22Rv1 (cell line): ENCODE results near the gene PACRG.

Experiments
- H3K27ac ChIP-seq: fragments of 450-650 bp; 2 replicates; pipeline ENCODE4 v1.5.1; 2017
- ZFX ChIP-seq: fragments of 450-650 bp; IDR thresholded peaks from 2 replicates; pipeline ENCODE4 v1.6.1; 2017; ENCODE audit warnings: antibody characterized with exemption, borderline replicate concordance
- TF ChIP-seq, protein P1 (sequence below): fragments of 450-650 bp; IDR thresholded peaks from 2 replicates; pipeline ENCODE4 v1.5.1; 2017; ENCODE audit warnings: mild to moderate bottlenecking

The PACRG gene

DNA sequence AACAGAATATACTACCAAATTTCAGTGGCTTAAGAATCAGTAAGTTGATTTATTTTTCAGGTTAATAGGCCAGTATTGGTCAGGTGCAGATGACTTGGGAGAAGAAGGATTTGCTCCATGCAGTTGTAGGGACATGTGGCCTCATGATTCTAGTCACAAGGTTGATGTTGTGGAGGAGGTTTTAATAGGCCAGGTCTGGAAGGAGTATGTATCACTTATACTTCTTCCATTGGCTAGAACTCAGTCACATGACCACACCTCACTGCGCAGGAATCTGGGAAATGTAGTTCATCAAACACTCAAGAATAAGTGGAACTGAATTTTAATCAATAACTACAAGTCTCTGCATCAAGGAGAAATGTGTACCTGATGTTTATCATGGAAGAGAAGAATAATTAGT is 405.2 kb downstream of the PACRG start:
- no peak overlapping the region for H3K27ac ChIP-seq
- TF ChIP-seq ZFX = no peak
- TF ChIP-seq, protein P1, sequence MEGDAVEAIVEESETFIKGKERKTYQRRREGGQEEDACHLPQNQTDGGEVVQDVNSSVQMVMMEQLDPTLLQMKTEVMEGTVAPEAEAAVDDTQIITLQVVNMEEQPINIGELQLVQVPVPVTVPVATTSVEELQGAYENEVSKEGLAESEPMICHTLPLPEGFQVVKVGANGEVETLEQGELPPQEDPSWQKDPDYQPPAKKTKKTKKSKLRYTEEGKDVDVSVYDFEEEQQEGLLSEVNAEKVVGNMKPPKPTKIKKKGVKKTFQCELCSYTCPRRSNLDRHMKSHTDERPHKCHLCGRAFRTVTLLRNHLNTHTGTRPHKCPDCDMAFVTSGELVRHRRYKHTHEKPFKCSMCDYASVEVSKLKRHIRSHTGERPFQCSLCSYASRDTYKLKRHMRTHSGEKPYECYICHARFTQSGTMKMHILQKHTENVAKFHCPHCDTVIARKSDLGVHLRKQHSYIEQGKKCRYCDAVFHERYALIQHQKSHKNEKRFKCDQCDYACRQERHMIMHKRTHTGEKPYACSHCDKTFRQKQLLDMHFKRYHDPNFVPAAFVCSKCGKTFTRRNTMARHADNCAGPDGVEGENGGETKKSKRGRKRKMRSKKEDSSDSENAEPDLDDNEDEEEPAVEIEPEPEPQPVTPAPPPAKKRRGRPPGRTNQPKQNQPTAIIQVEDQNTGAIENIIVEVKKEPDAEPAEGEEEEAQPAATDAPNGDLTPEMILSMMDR = no peak

DNA sequence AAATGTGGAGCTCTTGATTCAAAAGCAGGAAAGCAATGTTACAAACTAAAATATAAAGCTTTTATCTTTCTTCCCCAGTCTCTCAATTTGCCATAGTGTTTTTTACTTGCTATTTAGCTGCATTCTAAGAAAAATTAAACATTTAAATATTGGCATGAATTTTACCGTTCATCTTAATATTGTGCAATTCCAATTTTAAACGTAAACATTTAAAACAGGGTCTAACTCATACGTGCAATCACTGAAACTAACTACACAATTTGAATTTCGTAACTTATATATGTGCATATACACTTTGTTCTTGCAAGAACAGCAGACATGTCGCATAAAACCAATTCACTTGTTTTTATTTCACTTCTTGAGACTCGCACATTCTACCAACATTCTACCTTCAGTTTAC is 405.9 kb downstream of the PACRG start:
- no peak overlapping the region for H3K27ac ChIP-seq
- no peak for TF ChIP-seq ZFX
- TF ChIP-seq, protein P1 = no peak

DNA sequence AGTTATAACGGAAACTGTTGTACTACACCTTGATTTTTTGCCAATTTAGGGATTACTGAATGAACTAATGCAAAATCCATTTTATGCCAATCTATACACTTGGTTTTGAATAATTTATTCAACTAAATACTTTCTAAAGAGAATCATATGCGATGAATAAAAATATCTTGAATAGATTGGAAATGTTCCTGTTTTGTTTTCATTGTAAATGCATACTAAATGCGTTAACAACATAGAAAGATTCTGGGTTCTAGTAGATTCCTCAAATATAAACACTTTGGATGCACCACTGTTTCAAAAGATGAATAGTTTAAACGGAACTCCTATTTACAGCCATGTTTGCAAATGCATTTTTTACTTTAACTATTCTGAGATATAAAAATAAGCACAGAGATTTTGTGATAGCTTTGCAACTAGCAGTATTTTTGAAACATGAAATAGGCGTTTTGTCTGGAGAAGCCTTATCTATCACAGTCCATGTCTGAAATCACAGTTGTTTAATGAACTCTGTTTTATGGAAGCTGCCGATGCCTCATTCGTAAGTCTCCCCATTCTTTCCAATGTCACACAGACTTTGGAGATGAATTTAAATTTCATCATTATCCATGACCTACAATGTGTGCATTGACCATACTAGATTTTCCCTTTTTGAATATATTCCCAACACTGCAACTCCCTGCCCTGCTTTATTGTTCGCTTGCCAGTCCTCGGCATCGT is 409.1 kb downstream of the PACRG start:
- no peak overlapping the region for H3K27ac ChIP-seq
- no peak for TF ChIP-seq ZFX

DNA sequence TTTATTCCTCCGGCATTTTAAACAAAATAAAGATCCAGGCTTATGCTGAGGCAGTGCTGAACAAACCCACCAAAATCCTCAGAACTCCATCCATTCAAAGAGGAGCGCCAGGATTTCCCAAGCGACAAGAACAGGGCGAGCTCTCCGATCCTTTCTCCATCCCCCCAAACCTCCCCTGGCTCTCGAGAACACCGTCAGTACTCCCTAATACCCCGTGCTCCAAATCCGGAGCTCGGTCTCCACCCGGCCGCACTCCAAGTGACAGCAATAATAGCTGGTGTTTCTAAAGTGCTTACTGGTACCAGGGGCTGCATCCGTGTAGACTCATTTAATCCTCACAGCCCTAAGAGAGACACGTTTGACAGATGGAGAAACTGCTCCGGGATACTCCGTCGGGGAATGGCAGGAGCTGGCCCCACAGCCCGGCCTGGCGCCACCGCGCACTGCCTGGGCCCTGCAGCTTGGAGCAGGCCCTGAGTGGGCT is 409.7 kb downstream of the PACRG start:
- TF ChIP-seq, protein P1 = no peak
- no peak for TF ChIP-seq ZFX
- H3K27ac ChIP-seq = no peak overlapping the region

DNA sequence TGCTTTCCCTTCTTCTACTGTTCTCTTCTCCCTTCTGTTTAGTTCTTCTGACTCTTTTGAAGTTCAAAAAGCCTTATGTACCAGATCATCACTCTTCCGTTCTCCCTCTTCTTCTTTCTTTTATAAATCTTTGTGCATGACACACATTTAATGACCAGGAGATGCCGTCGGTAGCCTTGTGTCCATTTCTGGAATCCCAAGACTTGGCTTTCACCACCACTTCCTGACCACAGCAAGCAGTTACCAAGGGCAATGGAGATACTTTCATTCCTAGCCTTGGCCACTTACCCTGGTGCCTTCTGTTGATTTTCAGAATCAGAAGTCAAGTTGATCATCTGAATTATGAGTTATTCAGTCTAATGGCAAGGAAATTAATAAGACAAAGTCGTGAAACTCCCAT is 418.3 kb downstream of the PACRG start:
- TF ChIP-seq, protein P1 = no peak
- TF ChIP-seq ZFX = no peak
- H3K27ac ChIP-seq = no peak overlapping the region

DNA sequence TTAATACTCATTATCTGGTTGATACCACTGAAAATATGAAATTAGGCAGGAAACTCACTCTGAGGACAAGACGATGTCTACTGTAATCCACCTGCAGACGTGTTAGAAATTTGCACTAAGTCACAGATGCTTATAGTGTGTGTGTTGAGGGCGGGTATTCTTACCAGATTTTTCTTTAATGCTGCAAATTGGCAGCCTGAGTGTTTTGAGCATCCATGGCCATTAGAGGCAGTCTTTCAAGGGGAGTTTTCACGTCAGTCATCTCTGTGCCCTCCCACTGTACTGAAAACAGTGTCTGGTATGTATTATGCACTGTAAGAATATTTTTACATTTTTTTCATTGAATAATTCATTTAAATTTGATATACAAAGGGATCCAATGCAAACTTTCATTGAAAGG is 420.2 kb downstream of the PACRG start:
- H3K27ac ChIP-seq = no peak overlapping the region
- TF ChIP-seq, protein P1 = peak; percentile 23; the same call in 1 of the 2 replicates
- no peak for TF ChIP-seq ZFX

DNA sequence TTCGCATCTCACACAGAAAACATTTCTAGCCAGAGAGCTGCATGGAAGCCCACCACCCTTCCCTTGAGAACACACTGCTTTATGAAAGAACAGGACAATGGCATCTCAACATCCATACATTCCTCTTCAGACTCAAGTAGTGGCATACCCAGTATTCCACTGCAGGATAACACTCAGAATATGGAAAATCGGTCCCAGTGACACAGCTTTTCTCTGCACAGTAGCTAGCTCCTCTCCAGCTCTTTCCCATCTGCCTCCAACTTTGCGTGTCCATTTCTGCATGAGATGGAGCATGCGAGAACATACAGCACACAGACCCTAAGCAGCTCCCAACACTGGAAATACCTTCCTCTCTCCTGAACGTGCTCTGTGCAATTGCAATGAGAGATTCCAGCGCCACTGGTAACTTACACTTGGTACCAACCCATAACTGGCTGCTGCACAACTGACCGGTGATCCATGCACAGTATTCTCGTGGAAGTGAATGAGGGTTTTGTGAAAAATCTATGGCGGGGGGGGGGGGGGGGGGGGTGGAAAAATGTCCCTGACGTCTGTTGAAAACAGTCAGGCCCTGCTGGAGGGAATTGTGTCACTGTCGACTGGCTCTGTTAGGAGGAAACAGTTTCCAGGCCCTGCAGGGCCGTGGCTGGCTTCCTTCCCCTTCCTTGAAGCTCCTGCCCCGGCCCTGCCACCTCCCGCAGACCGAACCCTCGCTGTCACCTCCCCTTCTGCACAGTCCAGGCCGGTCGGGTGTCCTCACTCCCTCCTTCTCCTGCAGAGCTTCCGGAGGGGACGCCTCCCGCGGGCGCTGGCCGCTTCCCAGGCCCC is 420.9 kb downstream of the PACRG start:
- H3K27ac ChIP-seq = no peak overlapping the region
- no peak for TF ChIP-seq ZFX
- TF ChIP-seq, protein P1 = no peak
